Dendritic cell treated with granulocyte-macrophage colony-stimulating factor and Interleukin-4, amounts not matched to agents 40 ng/mL and 50 ng/mL, for 4 days (primary cell): ENCODE data around the gene SPC25.

Source experiments
- H3K27ac Mint-ChIP-seq: one replicate; pipeline ENCODE4 v1.8.0; 2022; ENCODE audit warnings: mild to moderate bottlenecking, mixed read lengths
- H3K27me3 Mint-ChIP-seq: one replicate; pipeline ENCODE4 v1.8.0; 2022; ENCODE audit warnings: mild to moderate bottlenecking, mixed read lengths
- H3K36me3 Mint-ChIP-seq: one replicate; pipeline ENCODE4 v1.8.0; 2022; ENCODE audit warnings: low read depth, mixed read lengths
- H3K4me1 Mint-ChIP-seq: one replicate; pipeline ENCODE4 v1.8.0; 2022; ENCODE audit warnings: low read depth, mixed read lengths
- H3K4me3 Mint-ChIP-seq: one replicate; pipeline ENCODE4 v1.8.0; 2022; ENCODE audit warnings: mild to moderate bottlenecking, moderate library complexity, mixed read lengths
- H3K9me3 Mint-ChIP-seq: one replicate; pipeline ENCODE4 v1.8.0; 2022; ENCODE audit warnings: mixed read lengths
- intact Hi-C: fragments of 100-400 bp; cut with micrococcal nuclease; formaldehyde crosslinking; loops from one replicate; pipeline ENCODE4 v1.15.0; 2022

Gene SPC25

GRCh38 chr2:168915441-168916330 lies 25.5 kb upstream of the SPC25 start:
- no peaks in the 10 kb centered on the region for H3K36me3 Mint-ChIP-seq
- no peak overlapping the region for H3K4me3 Mint-ChIP-seq
- intact Hi-C loops, result loop anchor here (10.0 kb wide), 2 partner anchors 141 to 671 kb away; partner anchors contain the start of gene STK39
- peaks cover 11% of the 10 kb centered on the region for H3K4me1 Mint-ChIP-seq
- H3K9me3 Mint-ChIP-seq, result no peaks in the 10 kb centered on the region
- no peak overlapping the region for H3K27ac Mint-ChIP-seq
- H3K27me3 Mint-ChIP-seq, result peaks cover 14% of the 10 kb centered on the region

GRCh38 chr2:168913495-168913894 lies 23.3 kb upstream of the SPC25 start:
- Mint-ChIP-seq H3K4me3 (no peak overlapping the region), H3K27ac (no peak overlapping the region), H3K27me3 (peaks cover 14% of the 10 kb centered on the region), H3K36me3 (no peaks in the 10 kb centered on the region), H3K9me3 (no peaks in the 10 kb centered on the region), H3K4me1 (peaks cover 11% of the 10 kb centered on the region)
- intact Hi-C loops, result loop anchor here (10.0 kb wide), 2 partner anchors 139 to 669 kb away; partner anchors contain the start of gene STK39

DNA sequence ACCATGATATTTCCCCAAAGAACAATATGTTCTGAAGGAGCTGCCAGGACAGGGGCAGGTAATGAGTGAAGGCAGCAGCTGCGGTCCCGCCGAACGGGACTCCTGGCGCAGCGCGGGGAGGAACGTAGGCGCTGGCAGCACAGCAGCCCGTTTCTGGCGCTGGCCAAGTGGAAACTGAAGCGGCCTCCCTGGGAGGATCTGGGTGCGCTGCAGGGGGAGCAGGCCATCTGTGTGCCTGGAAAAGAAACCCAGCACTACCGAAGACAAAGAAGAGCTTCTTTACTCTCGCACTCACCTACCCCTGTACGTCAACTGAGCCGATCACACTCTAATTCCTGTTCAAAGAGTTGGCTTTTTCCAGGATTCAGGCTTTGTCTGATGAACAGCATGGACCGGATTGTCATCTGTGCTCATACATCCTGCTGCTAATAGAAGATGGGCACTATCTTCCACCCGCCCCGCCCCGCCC lies 22.7 kb upstream of the SPC25 start:
- H3K27ac Mint-ChIP-seq, result no peak overlapping the region
- peaks cover 14% of the 10 kb centered on the region for H3K27me3 Mint-ChIP-seq
- H3K36me3 Mint-ChIP-seq, result no peaks in the 10 kb centered on the region
- no peaks in the 10 kb centered on the region for H3K9me3 Mint-ChIP-seq
- H3K4me1 Mint-ChIP-seq, result peaks cover 11% of the 10 kb centered on the region
- H3K4me3 Mint-ChIP-seq, result peak overlapping the region; percentile 65
- intact Hi-C loops, result loop anchor here (10.0 kb wide), 2 partner anchors 138 to 668 kb away; partner anchors contain the start of gene STK39

DNA sequence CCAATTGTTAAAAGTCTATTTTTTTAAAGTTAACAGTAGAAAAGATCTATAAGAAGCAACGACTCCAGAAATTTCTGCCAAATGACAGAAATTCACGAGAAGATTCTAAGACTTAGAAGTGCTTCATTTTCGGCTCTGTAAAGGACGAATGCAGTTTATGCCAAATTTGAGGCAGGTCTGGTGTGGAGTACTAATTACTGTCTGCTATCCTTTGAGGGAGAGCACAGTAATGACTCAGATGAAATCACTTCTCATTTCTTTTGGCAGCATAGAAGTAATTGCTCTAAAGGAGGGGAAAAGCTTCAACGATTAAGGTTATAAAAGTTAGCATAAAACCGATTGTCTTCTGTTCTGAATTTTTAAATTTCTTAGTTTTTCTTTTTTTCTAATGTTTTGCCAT lies 22.2 kb upstream of the SPC25 start:
- intact Hi-C loops, result loop anchor here (10.0 kb wide), 2 partner anchors 138 to 668 kb away; partner anchors contain the start of gene STK39
- Mint-ChIP-seq H3K4me3 (peak overlapping the region; percentile 65), H3K4me1 (peaks cover 11% of the 10 kb centered on the region), H3K9me3 (no peaks in the 10 kb centered on the region), H3K36me3 (no peaks in the 10 kb centered on the region), H3K27me3 (peaks cover 14% of the 10 kb centered on the region), H3K27ac (no peak overlapping the region)

DNA sequence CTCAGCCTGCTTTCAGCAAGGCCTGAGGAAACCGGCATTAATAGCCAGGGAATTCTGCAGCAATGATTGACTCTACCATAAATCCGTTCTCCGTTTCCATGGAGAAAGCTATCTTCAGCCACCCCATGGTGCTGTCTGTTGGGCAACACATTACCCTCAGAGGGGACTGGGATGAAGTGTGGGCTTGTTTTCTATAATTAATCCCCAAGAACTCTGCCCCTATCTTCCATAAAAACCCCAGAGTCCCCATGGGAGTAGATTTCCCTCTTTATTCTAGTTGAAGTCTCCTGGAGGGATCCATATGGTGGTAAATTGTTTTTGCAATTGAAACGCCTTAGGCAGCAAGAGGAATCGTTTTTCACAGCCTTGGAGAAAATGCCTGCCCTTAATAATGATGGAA lies 20.1 kb upstream of the SPC25 start:
- no peak overlapping the region for H3K27ac Mint-ChIP-seq
- H3K27me3 Mint-ChIP-seq, result peaks cover 14% of the 10 kb centered on the region
- H3K9me3 Mint-ChIP-seq, result no peaks in the 10 kb centered on the region
- intact Hi-C loops, result loop anchor here (10.0 kb wide), 2 partner anchors 136 to 666 kb away; partner anchors contain the start of gene STK39
- H3K4me1 Mint-ChIP-seq, result peaks cover 11% of the 10 kb centered on the region
- H3K4me3 Mint-ChIP-seq, result no peak overlapping the region
- no peaks in the 10 kb centered on the region for H3K36me3 Mint-ChIP-seq

DNA sequence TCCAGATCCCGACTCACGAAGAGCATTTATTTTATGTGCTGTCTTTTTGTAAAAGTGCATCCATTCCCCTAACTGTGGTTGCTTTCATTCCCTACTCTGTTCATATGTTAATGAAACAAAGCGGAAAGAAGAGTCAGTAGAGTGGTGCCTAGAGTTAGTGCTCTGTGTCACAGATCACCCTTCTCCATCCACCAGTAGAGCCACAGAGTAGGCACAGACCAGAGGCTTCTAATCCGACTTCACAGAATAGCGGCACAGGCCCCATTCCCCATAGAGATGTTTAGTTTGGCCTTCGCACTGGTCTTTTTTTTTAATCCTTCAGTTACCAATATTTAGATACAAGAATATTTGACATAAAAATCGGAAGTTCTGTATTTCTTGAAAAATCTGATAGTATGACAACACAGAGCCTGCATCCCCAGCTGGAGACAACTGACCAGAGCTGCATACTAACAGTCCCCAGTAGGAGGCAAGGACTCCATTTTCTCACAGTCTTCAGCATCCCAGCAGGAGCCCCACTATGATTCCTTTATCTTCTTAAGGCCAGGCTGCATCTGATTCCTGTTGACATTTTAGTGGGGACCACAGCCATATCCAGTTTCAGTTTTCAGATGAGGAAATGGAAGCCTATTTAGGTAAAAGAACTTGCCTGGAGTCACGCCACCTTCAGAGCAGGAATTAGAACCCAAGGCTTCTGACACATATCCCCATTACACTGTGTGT lies 17.9 kb upstream of the SPC25 start:
- Mint-ChIP-seq H3K4me3 (no peak overlapping the region), H3K27me3 (peaks cover 10% of the 10 kb centered on the region), H3K27ac (no peak overlapping the region), H3K36me3 (no peaks in the 10 kb centered on the region), H3K9me3 (no peaks in the 10 kb centered on the region), H3K4me1 (peaks cover 6% of the 10 kb centered on the region)
- intact Hi-C loops, result no loop called here

DNA sequence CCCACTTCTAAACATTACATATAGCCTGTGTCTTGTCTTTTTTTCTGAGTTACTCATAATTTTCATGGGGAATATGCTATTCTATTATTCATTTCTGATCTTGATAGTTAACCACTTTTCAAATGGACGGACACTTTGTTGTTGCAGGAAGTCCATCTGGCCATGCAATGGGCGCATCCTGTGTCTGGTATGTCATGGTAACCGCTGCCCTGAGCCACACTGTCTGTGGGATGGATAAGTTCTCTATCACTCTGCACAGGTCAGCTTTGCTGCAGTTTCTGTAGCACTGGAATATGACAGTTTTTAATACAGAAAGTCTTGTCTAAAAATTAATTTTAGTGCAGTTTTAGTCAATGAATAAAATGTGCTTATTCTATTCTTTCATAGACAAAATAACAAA lies 14.1 kb upstream of the SPC25 start:
- Mint-ChIP-seq H3K4me1 (no peaks in the 10 kb centered on the region), H3K27ac (no peak overlapping the region), H3K36me3 (no peaks in the 10 kb centered on the region), H3K4me3 (no peak overlapping the region), H3K27me3 (no peaks in the 10 kb centered on the region), H3K9me3 (no peaks in the 10 kb centered on the region)
- intact Hi-C loops, result no loop called here

- Mint-ChIP-seq H3K4me3 (no peak overlapping the region), H3K27ac (no peak overlapping the region), H3K9me3 (no peaks in the 10 kb centered on the region), H3K27me3 (no peaks in the 10 kb centered on the region), H3K4me1 (no peaks in the 10 kb centered on the region), H3K36me3 (no peaks in the 10 kb centered on the region)
- intact Hi-C loops, result no loop called here
Measured at GRCh38 chr2:168903888-168904287, 13.7 kb upstream of the SPC25 start.

DNA sequence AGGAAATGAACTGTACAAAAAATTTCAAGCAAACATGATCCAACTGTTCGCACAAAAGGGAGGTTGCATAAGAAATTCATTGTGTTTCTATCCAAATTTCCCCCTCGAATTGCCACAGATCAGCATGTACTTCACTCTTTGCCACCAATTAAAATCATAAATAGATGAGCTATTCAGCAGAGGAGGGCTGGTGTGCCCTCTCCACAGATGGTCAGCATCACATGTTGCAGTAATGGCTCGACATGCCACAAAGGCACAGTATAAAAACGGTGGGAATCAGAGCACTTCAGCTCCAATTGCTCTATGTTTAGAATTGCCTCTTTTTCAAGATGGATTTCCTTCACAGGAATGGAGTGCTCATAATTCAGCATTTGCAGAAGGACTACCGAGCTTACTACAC lies 10.8 kb upstream of the SPC25 start, which contains the start of gene G6PC2:
G6PC2 (plus strand) TSS at position 289 of the 400 bp plus-strand sequence; CDS start at position 330, 41 bp downstream.
- Mint-ChIP-seq H3K4me3 (no peak within 1 kb of the TSS), H3K4me1 (peaks cover 6% of the 10 kb centered on the region), H3K36me3 (no peaks in the 10 kb centered on the region), H3K9me3 (no peaks in the 10 kb centered on the region), H3K27ac (no peak within 1 kb of the TSS), H3K27me3 (no peaks in the 10 kb centered on the region)
- intact Hi-C loops, result no loop called here

DNA sequence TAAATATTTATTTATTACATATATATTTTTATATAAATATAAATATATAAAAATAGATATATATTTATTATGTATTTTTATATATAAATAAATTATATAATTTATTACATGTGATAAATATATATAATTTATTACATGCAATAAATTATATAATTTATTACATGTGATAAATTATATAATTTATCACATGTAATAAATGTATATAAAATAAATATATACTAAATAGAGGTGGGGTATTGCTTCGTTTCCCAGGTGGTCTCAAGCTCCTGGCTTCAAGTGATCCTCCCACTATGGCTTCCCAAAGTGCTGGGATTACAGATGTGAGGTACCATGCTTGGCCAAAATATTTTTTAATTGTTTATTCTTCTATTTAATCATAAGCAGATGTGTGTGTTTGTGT lies 7.2 kb upstream of the SPC25 start:
- Mint-ChIP-seq H3K27me3 (peaks cover 1% of the 10 kb centered on the region), H3K36me3 (no peaks in the 10 kb centered on the region), H3K27ac (no peak overlapping the region), H3K4me3 (no peak overlapping the region), H3K4me1 (peaks cover 6% of the 10 kb centered on the region), H3K9me3 (no peaks in the 10 kb centered on the region)
- intact Hi-C loops, result no loop called here

GRCh38 chr2:168896783-168897182 lies 6.6 kb upstream of the SPC25 start:
- intact Hi-C loops, result no loop called here
- H3K36me3 Mint-ChIP-seq, result no peaks in the 10 kb centered on the region
- no peak overlapping the region for H3K27ac Mint-ChIP-seq
- H3K27me3 Mint-ChIP-seq, result peaks cover 5% of the 10 kb centered on the region
- no peak overlapping the region for H3K4me3 Mint-ChIP-seq
- H3K9me3 Mint-ChIP-seq, result no peaks in the 10 kb centered on the region
- peaks cover 6% of the 10 kb centered on the region for H3K4me1 Mint-ChIP-seq

DNA sequence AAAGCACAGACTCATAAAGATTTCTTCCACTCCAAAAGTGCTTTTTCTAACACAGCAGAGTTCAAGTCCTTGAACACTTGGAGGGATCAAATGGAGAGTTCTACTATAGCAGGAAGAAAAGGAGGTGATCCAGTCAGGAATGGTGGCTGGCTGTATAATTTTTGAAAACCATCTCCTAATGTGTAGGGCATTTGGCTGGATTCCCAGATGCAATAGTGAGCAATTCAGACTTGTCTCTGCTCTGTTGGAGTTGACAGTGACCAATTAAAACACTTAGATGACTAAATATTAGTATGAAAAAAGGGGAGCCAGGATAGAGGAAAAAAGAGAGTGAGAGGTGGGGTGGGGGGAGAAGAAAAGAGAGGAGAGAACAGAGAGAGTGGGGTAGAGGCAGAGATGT lies 5.5 kb upstream of the SPC25 start:
- peaks cover 5% of the 10 kb centered on the region for H3K27me3 Mint-ChIP-seq
- peaks cover 6% of the 10 kb centered on the region for H3K4me1 Mint-ChIP-seq
- intact Hi-C loops, result no loop called here
- H3K9me3 Mint-ChIP-seq, result no peaks in the 10 kb centered on the region
- H3K36me3 Mint-ChIP-seq, result no peaks in the 10 kb centered on the region
- H3K4me3 Mint-ChIP-seq, result no peak overlapping the region
- no peak overlapping the region for H3K27ac Mint-ChIP-seq

- intact Hi-C loops, result no loop called here
- Mint-ChIP-seq H3K36me3 (peaks cover 7% of the 10 kb centered on the region), H3K9me3 (no peaks in the 10 kb centered on the region), H3K4me1 (peaks cover 13% of the 10 kb centered on the region), H3K4me3 (no peak overlapping the region), H3K27ac (no peak overlapping the region), H3K27me3 (peaks cover 5% of the 10 kb centered on the region)
Measured at GRCh38 chr2:168894720-168895119, 4.5 kb upstream of the SPC25 start.

DNA sequence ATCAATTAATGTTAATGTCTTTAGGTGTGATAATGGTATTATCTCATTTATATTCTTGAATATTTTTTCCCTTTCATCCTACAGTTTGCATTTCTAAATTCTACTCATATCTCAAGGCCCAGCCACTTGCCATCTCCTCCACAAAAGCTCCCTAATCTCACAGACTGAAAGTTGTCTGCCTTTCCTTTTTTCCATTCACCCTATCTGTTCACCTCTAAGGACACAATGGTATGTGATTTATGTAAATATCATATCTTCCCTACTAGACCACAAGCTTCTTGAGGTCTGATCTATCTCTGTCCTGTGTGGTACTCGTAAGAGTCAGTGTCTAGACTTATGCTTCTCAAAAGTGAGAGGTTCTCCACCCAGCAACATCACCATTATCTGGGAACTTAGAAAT lies 3.9 kb upstream of the SPC25 start:
- H3K4me1 Mint-ChIP-seq, result peaks cover 14% of the 10 kb centered on the region
- intact Hi-C loops, result no loop called here
- peaks cover 7% of the 10 kb centered on the region for H3K36me3 Mint-ChIP-seq
- no peak overlapping the region for H3K27ac Mint-ChIP-seq
- no peak overlapping the region for H3K4me3 Mint-ChIP-seq
- H3K27me3 Mint-ChIP-seq, result peaks cover 5% of the 10 kb centered on the region
- H3K9me3 Mint-ChIP-seq, result no peaks in the 10 kb centered on the region
